Esophagus squamous epithelium (tissue), 4 donors: ENCODE results near the gene TBC1D19.

Experiments
- CTCF ChIP-seq, 6 experiments: fragments of 450-650 bp in 4 of 6; fragments of 200-600 bp in 2 of 6; sonication (generic) in 2 of 6; IDR thresholded peaks; one replicate each; pipeline ENCODE4 v1.5.1; 2016 to 2019; ENCODE audit warnings: antibody characterized with exemption in 6 of 6, mild to moderate bottlenecking in 4 of 6, moderate library complexity in 4 of 6
- POLR2A ChIP-seq, 4 donors: fragments of 450-650 bp; IDR thresholded peaks; one replicate each; pipeline ENCODE4 v1.6.1; 2017; ENCODE audit warnings: antibody characterized with exemption in 4 of 4, mild to moderate bottlenecking in 4 of 4, moderate library complexity in 3 of 4

- TF ChIP-seq CTCF (IDR thresholded peaks at IDR 0.05) (no peak), POLR2A (IDR thresholded peaks at IDR 0.05) (no peak)
Observed at GRCh38 chr4:26709246-26709645, 125.4 kb downstream of the TBC1D19 start.
